PC-3 (cell line): ENCODE measurements around the gene ZCCHC10. TPM values are rescaled to one million over a fixed set of nuclear protein-coding genes. Genes with fewer than 3 reads are reported as not detected.
A peak's percentile ranks its signal among the peaks of the same experiment; 100 is the strongest.

ENCODE experiments used
- ATAC-seq: fragments of 200-7000 bp; cut with Tn5 transposase; 2 replicates; pipeline ENCODE4 v1.9.1; 2020; ENCODE audit warnings: mild to moderate bottlenecking, moderate library complexity
- BruUV-seq: library from RNA; stranded (reverse); fragments of 400-500 nt; replicated peaks from 2 replicates; lab custom pipeline; 2021; lab: Mats Ljungman, UMichigan
- CTCF ChIA-PET: fragments of 300-600 bp; sonication (Branson Sonifier 250); formaldehyde crosslinking; loops from one replicate; lab custom pipeline; 2022; ENCODE audit warnings: antibody characterized with exemption; lab: Charles Lee
- POLR2A ChIA-PET: fragments of 300-600 bp; sonication (Branson Sonifier 250); formaldehyde crosslinking; loops from one replicate; lab custom pipeline; 2022; ENCODE audit warnings: antibody characterized with exemption; ENCODE audit not compliant: unreplicated experiment; lab: Charles Lee
- DNase-seq: peaks from one replicate; pipeline ENCODE4 v3.0.0-alpha.2; 2015
- H2AFZ ChIP-seq: fragments of 300-600 bp; sonication (generic); 2 replicates; pipeline ENCODE4 v1.6.0; 2016; ENCODE audit warnings: antibody characterized with exemption, low read length
- H3F3A ChIP-seq: fragments of 300-600 bp; sonication (generic); one replicate; pipeline ENCODE4 v1.6.0; 2017; ENCODE audit warnings: antibody characterized with exemption, low read length, control low read depth, mild to moderate bottlenecking; ENCODE audit not compliant: unreplicated experiment
- H3K27ac ChIP-seq: fragments of 300-600 bp; sonication (generic); 2 replicates; pipeline ENCODE4 v1.5.1; 2016; ENCODE audit warnings: mild to moderate bottlenecking, low read length
- H3K27me3 ChIP-seq: fragments of 300-600 bp; sonication (generic); 2 replicates; pipeline ENCODE4 v1.6.1; 2016; ENCODE audit warnings: low read length, mixed read lengths
- H3K36me3 ChIP-seq: fragments of 300-600 bp; sonication (generic); 2 replicates; pipeline ENCODE4 v1.6.1; 2016; ENCODE audit warnings: low read depth, mixed run types, low read length, mixed read lengths
- H3K4me1 ChIP-seq: fragments of 300-600 bp; sonication (generic); 2 replicates; pipeline ENCODE4 v1.5.1; 2016; ENCODE audit warnings: low read length; ENCODE audit not compliant: insufficient read depth
- H3K4me2 ChIP-seq: fragments of 300-600 bp; sonication (generic); 2 replicates; pipeline ENCODE4 v1.6.0; 2016; ENCODE audit warnings: low read length
- H3K4me3 ChIP-seq: fragments of 300-600 bp; sonication (generic); 2 replicates; pipeline ENCODE4 v1.5.1; 2016; ENCODE audit warnings: mild to moderate bottlenecking, low read length, mixed read lengths
- H3K79me2 ChIP-seq: fragments of 300-600 bp; sonication (generic); 2 replicates; pipeline ENCODE4 v1.6.1; 2017; ENCODE audit warnings: low read length, mixed read lengths
- H3K9ac ChIP-seq: fragments of 300-600 bp; sonication (generic); 2 replicates; pipeline ENCODE4 v1.6.0; 2016; ENCODE audit warnings: mild to moderate bottlenecking, low read length
- H3K9me2 ChIP-seq: fragments of 300-600 bp; sonication (generic); replicated peaks from 2 replicates; pipeline ENCODE4 v1.6.1; 2016; ENCODE audit warnings: mixed run types, low read length, mixed read lengths
- H3K9me3 ChIP-seq: fragments of 300-600 bp; sonication (generic); 2 replicates; pipeline ENCODE4 v1.6.1; 2016; ENCODE audit warnings: low read length, mixed read lengths
- H4K20me1 ChIP-seq: fragments of 300-600 bp; sonication (generic); 2 replicates; pipeline ENCODE4 v1.6.1; 2016; ENCODE audit warnings: low read length, mixed read lengths
- CTCF ChIP-seq: fragments of 300-600 bp; sonication (generic); conservative IDR thresholded peaks from 2 replicates; pipeline ENCODE4 v1.5.1; 2017; ENCODE audit warnings: antibody characterized with exemption, low read depth, mild to moderate bottlenecking, low read length
- EZH2 ChIP-seq: fragments of 300-600 bp; sonication (generic); IDR thresholded peaks from one replicate; pipeline ENCODE4 v1.6.1; 2017; ENCODE audit warnings: antibody characterized with exemption, mild to moderate bottlenecking, low read length; ENCODE audit not compliant: unreplicated experiment
- EZH2phosphoT487 ChIP-seq: fragments of 300-600 bp; sonication (generic); IDR thresholded peaks from 2 replicates; pipeline ENCODE4 v1.6.1; 2018; ENCODE audit warnings: mild to moderate bottlenecking, antibody characterized with exemption, low read length, borderline replicate concordance
- intact Hi-C: fragments of 100-400 bp; cut with micrococcal nuclease; formaldehyde crosslinking; loops from 2 replicates; pipeline ENCODE4 v1.9.0; 2023
- total RNA-seq: library from RNA; depleted of rRNA; stranded (reverse); fragments of >200 nt; gene quantifications from 2 replicates; pipeline ENCODE4 v1.2.3, GENCODE V29; 2014

Gene ZCCHC10
- total RNA-seq, 1 experiment from 2014 or later, result 6.1 TPM

DNA sequence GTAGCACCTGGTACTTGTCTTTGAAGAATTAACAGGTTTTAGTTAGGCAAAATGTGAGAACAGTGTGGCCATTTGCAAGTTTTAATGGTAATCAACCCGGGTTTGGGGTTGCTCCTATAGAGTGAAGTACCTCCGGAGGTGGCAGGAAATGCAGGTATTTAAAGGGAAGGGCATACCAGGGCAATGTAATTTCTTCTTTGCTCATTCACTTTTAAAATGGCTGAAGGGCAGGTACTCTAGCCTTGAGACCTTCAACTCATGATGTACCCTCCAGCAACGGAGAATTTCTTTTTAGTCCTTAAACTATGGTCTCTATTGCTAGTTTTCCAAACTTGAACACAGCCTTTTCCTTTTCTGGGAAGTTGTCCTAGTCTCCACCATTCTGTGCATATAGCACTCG, 24.2 kb upstream of the ZCCHC10 start:
- H3F3A ChIP-seq, result no peaks in the 10 kb centered on the region
- no peaks in the 10 kb centered on the region for H3K9me3 ChIP-seq
- ATAC-seq, result no peak
- BruUV-seq, result no TSS peak
- no peaks in the 10 kb centered on the region for H3K36me3 ChIP-seq
- H3K4me2 ChIP-seq, result peak overlapping the region; percentile 91
- no peak overlapping the region for H3K27ac ChIP-seq
- no peak overlapping the region for H2AFZ ChIP-seq
- no peak overlapping the region for H3K4me3 ChIP-seq
- no peak for DNase-seq
- H3K9ac ChIP-seq, result no peak overlapping the region
- H3K9me2 ChIP-seq, result no peaks in the 10 kb centered on the region
- ChIA-PET POLR2A (no interaction called here), CTCF (no interaction called here)
- peaks cover 47% of the 10 kb centered on the region for H3K79me2 ChIP-seq
- H4K20me1 ChIP-seq, result peaks cover 20% of the 10 kb centered on the region
- intact Hi-C loops, result no loop called here
- no peaks in the 10 kb centered on the region for H3K27me3 ChIP-seq
- H3K4me1 ChIP-seq, result peaks cover 28% of the 10 kb centered on the region
- no peak for TF ChIP-seq EZH2phosphoT487
- no peak for TF ChIP-seq EZH2
- TF ChIP-seq CTCF, result no peak

DNA sequence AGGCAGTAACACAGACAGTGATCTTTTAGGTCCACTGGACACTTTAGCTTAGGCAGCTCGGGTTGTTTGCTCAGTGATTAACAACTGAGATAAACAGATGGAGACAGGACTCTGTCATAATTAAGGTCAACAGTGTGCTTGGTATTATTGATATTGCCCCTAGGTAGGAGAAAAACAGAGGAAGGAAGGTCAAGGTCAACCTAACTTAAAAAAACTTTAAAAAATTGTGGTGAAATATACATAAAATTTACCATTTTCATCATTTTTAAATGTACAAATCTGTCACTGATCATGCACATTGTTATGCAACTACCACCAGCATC, 23.3 kb upstream of the ZCCHC10 start:
- TF ChIP-seq EZH2 (no peak), EZH2phosphoT487 (no peak), CTCF (no peak)
- CTCF ChIA-PET, result interaction anchor here (0.7 kb wide), 1 partner anchor 292 kb away, joined by 4 read pairs; no protein-coding TSS in a partner anchor
- Histone ChIP-seq H3K9ac (no peak overlapping the region), H3K9me3 (no peaks in the 10 kb centered on the region), H3K27ac (no peak overlapping the region), H3F3A (no peaks in the 10 kb centered on the region), H2AFZ (no peak overlapping the region), H3K27me3 (no peaks in the 10 kb centered on the region), H4K20me1 (peaks cover 12% of the 10 kb centered on the region; the same call in 1 of the 2 replicates), H3K36me3 (no peaks in the 10 kb centered on the region), H3K4me3 (peak overlapping the region; percentile 2; the same call in 1 of the 2 replicates), H3K4me1 (peaks cover 25% of the 10 kb centered on the region), H3K9me2 (no peaks in the 10 kb centered on the region), H3K79me2 (peaks cover 38% of the 10 kb centered on the region), H3K4me2 (peak overlapping the region; percentile 54)
- peak; percentile 54 for ATAC-seq
- BruUV-seq, result no TSS peak
- POLR2A ChIA-PET, result no interaction called here
- peak; percentile 56 for DNase-seq
- intact Hi-C loops, result loop anchor here (1.0 kb wide), 1 partner anchor 23 kb away; the partner anchor contains the start of gene ZCCHC10

DNA sequence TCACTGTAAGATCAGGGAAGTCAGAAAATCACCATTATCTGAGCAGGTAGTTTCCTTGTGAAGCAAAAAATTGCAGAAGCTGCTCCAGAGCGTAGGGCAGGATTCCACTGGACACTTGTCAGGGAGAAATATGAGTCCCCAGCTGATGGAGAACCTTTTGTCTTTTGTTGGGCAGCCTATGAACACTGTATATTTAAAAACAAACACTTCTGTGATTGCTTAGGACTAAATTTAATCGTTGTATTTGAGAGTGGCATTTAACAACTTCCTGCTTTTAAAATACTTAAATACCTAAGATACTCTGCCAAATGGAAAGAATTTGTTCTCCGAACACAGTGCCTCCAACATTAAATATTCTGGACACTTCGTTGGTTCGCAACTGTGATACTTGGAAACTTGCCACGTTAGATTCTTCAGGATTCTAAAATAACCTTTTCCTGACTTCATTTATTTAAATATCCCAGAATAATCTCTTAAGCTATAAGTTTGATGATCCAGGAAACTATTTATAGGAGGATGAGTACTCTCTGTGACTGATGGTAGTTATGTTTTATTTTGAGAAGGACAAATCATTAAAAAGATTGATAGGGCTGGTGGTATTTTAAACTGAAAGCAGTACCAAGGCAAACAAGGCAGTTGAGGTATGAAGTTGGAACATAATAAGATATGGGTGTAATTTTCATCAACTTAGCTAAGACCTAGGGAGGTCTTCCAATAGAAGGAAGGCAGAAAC, 22.8 kb upstream of the ZCCHC10 start:
- ChIA-PET CTCF (interaction anchor here (0.7 kb wide), 1 partner anchor 291 kb away, joined by 4 read pairs; no protein-coding TSS in a partner anchor), POLR2A (no interaction called here)
- peaks cover 33% of the 10 kb centered on the region for H3K79me2 ChIP-seq
- H3K9ac ChIP-seq, result no peak overlapping the region
- H3K4me3 ChIP-seq, result peak overlapping the region; percentile 2; the same call in 1 of the 2 replicates
- H3F3A ChIP-seq, result no peaks in the 10 kb centered on the region
- no TSS peak for BruUV-seq
- ATAC-seq (peak; percentile 37), DNase-seq (no peak)
- H3K9me2 ChIP-seq, result no peaks in the 10 kb centered on the region
- peaks cover 10% of the 10 kb centered on the region; the same call in 1 of the 2 replicates for H4K20me1 ChIP-seq
- H3K9me3 ChIP-seq, result no peaks in the 10 kb centered on the region
- peak overlapping the region; percentile 54 for H3K4me2 ChIP-seq
- TF ChIP-seq CTCF (no peak), EZH2 (no peak), EZH2phosphoT487 (no peak)
- intact Hi-C loops, result loop anchor here (1.0 kb wide), 1 partner anchor 23 kb away; the partner anchor contains the start of gene ZCCHC10
- no peaks in the 10 kb centered on the region for H3K36me3 ChIP-seq
- no peak overlapping the region for H3K27ac ChIP-seq
- no peaks in the 10 kb centered on the region for H3K27me3 ChIP-seq
- peaks cover 25% of the 10 kb centered on the region for H3K4me1 ChIP-seq
- no peak overlapping the region for H2AFZ ChIP-seq
